ENCODE measurements around the gene AAK1. TPM values are rescaled to one million over a fixed set of nuclear protein-coding genes. Genes with fewer than 3 reads are reported as not detected.
A peak's percentile ranks its signal among the peaks of the same experiment; 100 is the strongest.
"Not testable (repeated sequence)": the region's sequence is repeated elsewhere in the genome, so short reads cannot be mapped to it uniquely, and the experiment has no call there.

AAK1 gene
- total RNA-seq, 1 experiment from 2014 or later, result 44.7 TPM

DNA sequence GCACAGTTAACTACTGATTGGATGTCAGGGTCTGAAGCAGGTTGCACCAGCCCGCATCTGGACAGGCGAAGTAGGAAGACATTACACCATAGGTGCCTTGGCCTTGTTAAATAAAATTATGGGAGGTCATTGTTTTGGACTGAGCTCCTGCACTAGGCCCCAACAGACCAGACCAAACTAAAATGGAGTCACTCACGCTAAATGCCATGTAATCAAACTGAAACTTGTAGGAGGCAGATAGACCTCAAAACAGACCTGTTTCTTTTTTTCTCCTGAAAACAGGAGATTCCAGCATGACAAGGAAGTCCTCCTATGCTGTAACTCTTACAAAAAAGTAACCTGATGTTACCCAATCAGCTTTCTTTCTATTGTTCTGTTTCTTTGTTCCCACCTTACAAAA lies 190.9 kb downstream of the AAK1 start:
- no peak for DNase-seq (ENCODE audit: low spot score)

DNA sequence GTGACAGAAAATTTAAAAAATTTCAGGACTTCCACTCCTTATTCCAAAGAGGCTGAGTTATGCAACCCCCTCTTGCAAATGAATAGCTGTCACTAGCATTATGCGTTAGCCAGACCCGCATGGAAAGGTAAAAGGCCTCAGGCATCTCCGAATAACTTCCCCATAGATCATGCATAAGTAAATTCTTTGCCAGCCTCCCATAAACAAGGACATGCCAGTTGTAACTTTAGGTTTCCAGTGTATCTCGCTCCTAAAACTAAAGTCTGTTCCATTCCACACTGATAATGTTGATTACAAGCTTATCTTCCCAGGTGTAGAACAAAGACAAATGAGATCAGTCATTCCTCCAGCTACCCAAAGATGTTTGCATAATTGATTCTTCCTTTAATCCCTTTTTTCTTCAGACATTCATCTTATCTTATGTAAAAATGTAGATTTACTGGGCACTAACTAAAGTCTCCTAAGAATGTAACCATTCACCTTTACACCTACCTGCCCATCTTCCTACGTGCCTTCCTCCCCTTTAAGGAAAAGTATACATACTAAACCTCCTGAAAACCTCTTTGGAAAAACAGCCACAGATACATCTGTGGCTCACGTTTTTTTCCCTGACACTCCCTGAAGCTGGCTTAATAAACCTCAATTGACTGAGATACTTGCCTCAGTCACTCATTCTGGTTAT lies 192.7 kb downstream of the AAK1 start:
- no peak for DNase-seq (ENCODE audit: low spot score)

DNA sequence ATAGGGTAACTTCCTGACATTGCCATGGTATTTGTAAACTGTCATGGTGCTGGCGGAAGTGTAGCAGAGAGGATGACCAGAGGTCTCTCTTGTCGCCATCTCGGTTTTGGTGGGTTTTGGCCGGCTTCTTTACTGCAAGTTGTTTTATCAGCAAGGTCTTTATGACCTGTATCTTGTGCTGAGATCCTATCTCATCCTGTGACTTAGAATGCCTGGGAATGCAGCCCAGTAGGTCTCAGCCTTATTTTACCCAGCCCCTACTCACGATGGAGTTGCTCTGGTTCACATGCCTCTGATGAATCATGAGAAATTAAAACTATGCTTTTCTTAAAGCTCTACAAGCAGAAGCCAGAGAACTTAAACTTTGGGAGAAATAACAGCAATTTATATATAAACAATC lies 193.6 kb downstream of the AAK1 start:
- DNase-seq (ENCODE audit: low spot score), result no peak

DNA sequence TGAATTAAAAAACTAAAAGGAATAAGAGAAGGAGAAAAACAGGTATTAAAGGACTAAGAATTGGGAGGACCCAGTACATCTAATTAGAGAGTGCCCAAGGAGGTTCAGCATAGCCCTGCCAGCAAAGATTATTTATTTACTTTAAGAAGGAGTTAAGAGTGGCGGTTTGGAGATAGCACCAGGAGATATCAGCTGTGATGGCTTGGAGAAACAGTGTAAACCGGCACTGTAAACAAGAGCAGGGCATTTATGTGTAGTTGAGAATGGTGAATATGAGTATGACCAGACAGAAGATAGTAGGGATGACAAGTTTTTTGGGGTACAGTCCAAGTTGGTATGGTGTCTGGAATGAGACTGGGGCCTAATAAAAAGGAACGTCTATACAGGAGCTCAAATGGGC lies 199.9 kb downstream of the AAK1 start:
- DNase-seq (ENCODE audit: low spot score), result not testable (repeated sequence)

DNA sequence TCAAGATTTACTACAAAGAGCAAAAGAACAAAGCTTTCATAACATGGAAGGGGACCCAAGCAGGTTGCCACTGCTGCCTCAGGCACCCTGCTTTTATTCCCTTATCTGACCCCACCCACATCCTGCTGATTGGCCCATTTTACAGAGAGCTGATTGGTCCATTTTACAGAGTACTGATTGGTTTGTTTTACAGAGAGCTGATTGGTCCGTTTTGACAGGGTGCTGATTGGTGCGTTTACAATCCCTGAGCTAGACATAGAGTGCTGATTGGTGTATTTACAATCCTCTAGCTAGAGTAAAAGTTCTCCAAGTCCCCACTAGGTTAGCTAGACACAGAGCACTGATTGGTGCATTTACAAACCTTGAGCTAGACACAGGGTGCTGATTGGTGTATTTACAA lies 204.0 kb downstream of the AAK1 start:
- not testable (repeated sequence) for DNase-seq (ENCODE audit: low spot score)

DNA sequence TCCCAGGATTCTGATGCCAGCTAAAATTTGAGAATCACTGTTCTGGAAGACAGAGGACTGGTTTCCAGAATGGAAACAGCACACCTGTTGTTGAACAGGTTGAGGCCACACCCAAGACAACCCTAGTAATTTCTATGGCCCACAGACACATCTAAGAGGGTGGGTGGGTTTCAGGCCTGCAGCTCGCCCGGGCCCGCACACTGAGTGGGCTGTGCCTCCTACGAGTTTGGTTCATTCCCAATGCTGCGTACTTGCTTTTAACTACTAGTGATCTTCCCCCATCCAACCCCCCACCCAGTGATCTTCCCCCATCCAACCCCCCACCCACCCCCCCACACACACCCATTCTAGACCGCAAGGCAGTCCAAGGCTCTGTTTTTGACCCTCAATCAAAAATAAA lies 205.0 kb downstream of the AAK1 start:
- no peak for DNase-seq (ENCODE audit: low spot score)

DNA sequence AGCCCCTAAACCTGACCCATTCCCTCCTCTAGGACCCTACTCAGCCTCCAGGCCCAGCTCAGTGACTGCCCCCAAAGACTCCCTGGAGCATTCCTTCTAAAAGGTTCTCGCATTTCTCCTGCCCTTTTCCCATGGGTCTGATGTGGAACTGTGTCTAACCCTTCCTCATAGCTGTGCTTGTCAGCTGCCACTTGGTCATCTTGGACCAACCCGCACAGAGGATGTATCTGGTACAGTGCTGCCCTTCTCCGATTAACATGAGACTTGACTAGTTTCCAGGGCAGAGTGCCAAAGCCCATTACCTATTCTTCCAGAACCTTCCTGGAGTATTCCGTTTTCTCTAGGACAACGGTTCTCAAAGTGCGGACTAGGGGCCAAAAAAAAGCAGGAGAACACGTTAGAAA lies 205.8 kb downstream of the AAK1 start:
- no peak for DNase-seq (ENCODE audit: low spot score)

DNA sequence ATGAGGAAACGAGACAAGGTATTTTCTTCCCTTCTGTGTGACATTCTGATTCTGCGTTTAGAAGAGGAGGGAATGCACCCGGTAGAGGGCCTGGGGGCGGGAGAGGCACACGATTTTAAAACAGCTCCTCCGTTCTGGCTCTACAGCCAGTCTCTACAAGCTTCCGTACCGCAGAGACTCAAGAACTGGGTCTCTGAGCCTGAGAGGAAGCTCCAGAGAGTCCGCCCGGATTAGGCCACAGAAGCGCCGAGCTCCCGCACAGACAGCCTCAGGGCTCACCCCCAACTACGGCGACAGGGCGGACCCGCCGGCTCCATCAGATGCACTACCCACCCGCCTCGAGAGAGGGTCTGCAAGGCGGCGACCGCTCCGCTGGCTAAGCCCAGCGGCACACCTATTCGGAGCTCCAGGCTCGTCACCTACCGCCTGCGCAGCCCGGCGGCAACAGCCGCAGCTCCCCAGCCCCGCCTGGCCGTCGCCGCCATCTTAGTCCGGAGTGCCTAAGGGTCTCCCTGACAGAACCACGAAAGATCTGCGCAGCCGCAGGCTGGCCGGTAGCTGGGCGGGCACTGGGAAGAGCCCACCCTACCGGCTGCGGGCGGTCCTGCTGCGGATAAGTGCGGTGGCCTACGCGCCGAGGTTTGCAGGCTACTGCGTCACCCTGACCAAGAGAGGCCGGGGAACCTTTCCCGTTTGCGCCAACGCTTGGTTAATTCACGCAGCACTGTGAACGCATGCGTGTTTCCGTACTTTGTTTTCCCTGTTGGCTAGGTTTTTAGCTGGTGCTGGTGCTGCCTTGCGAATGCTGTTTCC lies 206.4 kb downstream of the AAK1 start, which contains the start of gene NFU1:
NFU1 (minus strand) TSS at position 498 of the 813 bp plus-strand sequence; CDS start at position 485, 13 bp downstream.
- peak; percentile 90 for DNase-seq (ENCODE audit: low spot score)

DNA sequence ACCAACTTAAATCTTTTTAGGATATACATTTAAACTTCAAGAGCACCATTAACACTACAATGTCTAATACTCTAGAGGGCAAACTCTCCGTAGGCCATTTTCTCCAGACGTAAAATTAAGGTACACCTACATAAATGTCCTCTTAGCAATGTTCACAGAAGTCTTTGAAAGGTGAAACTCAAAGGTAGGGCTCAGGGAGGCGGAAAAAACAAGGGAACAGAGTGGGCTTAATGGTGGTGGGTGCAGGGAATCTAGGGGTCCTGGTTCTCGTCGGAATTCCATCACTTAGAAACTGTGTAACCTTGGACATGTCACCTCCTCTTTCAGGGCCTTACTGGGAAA lies 207.0 kb downstream of the AAK1 start:
- DNase-seq (ENCODE audit: low spot score), result peak; percentile 6

DNA sequence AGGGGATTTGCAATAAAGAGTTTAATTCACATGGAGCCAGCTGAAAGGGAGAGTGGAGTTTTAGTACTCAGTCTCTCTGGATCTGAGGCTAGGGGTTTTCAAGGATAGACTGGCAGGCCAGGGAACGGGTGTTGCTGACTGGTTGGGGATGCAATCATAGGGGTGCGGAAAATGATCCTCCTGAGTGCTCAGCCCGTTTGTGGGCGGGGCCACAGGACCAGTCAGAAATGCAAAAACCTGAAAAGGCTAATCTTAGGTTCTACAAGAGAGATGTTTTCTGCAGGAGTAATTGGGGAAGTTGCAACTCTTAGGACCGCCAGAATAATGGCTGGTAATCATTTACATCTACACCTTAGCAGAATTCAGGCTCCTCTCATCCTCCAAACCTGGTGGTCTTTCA lies 208.8 kb downstream of the AAK1 start:
- DNase-seq (ENCODE audit: low spot score), result no peak

DNA sequence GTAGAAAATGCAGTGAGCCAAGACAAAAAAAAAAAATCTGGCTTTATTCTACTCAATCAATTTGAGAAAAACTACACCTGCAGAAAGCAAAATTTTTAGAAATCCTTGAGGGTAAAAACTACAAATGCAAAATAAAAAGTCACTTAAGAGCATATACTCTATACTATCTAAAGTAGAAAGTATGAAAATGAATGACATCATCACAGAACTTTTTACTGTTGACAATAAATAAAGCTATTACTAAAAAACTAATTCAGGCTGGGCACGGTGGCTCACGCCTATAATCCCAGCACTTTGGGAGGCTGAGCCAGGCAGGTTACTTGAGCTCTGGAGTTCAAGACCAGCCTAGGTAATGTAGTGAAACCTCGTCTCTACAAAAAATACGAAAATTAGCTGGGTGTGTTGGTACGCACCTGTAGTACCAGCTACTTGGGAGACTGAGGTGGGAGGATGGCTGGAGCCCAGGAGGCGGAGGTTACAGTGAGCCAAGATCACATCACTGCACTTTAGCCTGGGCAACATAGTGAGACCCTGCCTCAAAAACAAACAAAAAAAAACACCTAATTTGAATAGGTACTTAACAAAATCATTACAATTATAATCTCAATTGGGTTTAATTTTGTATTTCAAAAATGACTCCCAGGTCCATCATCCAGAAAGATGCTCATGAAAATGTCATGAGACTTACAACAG lies 213.9 kb downstream of the AAK1 start:
- DNase-seq (ENCODE audit: low spot score), result no peak

DNA sequence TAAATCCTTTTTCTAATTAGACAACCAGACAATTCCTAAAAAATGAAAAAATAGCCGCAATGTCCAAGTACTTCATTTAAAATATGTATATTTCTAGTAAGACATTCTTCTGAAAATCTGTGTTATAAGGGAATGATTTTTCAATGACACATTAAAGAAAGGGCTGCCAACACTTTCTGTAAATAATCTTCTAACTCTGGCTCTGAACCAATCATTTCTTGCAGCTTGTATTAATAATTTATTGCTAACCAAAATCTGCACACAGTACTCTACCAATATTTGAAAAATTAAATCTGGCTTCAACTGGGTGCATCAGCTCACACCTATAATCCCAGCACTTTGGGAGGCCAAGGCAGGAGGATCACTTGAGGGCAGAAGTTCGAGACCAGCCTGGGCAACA lies 214.6 kb downstream of the AAK1 start:
- DNase-seq (ENCODE audit: low spot score), result no peak

DNA sequence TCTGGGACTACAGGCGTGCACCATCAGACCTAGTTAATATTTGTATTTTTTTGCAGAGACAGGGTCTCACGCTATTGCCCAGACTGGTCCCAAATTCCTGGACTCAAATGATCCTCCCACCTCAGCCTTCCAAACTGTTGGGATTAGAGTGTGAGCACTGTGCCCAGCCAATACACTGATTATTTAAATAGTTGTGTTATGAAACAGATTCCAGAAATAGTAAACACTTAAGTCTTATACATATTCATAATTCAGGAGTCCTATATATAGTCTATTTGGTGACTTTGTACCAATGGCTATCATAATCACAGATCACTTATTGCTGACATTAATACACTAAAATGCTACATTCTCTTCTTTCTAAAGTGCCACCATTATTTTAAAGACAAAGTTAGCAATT lies 219.1 kb downstream of the AAK1 start:
- no peak for DNase-seq (ENCODE audit: low spot score)

DNA sequence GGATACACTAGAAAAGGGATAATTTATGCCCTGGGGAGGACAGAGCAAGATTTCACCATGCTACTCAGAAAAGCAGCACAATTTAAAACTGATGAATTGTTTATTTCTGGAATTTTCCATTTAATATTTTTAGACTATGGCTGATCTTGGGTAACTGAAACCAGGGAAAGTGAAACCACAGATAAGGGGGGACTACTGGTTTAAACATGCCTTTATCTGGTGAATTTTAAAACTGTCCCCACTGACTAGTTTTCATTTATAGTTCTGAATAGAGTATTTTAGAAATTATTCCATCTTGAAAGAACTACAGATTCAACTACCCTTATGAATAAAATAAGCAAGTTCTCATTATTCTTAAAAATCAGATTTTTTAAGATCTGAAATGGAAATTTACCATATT lies 221.3 kb downstream of the AAK1 start:
- no peak for DNase-seq (ENCODE audit: low spot score)

DNA sequence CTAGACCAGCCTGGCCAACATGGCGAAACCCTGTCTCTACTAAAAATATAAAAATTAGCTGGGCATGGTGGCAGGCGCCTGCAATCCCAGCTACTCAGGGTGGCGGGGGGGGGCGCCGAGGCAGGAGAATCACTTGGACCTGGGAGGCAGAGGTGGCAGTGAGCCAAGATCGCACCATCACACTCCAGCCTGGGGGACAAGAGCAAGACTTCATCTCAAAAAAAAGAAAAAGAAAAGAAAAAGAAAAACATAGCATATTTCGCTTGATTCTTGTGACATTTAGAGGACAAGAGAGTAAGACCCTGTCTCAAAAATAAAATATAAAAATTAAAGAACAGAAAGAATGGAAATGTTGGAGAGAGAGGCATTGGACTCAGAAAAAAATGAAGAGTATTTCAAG lies 224.4 kb downstream of the AAK1 start:
- DNase-seq (ENCODE audit: low spot score), result not testable (repeated sequence)

DNA sequence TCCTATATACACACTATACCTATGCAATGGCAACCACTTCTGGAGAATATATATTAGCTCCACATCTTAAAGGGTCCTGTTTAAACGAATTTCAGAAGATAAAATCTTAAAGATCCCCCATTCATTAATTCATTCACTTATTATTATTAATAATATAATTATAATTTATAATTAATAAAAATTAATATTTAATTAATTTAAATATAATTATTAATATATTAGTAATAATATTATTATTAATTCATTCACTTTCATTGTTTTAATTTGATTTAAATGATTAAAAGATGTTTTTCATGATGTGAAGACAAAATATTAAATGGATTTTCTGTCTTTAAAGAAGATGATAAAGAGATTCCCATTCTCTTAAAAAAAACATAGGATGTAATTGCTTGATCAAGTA lies 227.4 kb downstream of the AAK1 start:
- DNase-seq (ENCODE audit: low spot score), result no peak

Other genes starting within 250 kb of the AAK1 start
- gene NFU1, start 206.3 kb downstream of the AAK1 start, total RNA-seq (2014; rRNA removed; shearing (Covaris generic)), result 92.9 and 185 TPM in 2 replicates
- 85.1 and 89.9 TPM in 2 replicates for gene ANXA4, start 98.4 kb upstream of the AAK1 start, total RNA-seq (2014; rRNA removed; shearing (Covaris generic))
- 15.7 and 20.0 TPM in 2 replicates for gene GMCL1, start 185.9 kb upstream of the AAK1 start, total RNA-seq (2014; rRNA removed; shearing (Covaris generic))

Measured in A172 (cell line).